ENCODE data around the gene ST8SIA4. TPM values are rescaled to one million over a fixed set of nuclear protein-coding genes. Genes with fewer than 3 reads are reported as not detected.

ST8SIA4 gene
- total RNA-seq, 2 donors from 2014 or later = 2.6 to 6.2 TPM

DNA sequence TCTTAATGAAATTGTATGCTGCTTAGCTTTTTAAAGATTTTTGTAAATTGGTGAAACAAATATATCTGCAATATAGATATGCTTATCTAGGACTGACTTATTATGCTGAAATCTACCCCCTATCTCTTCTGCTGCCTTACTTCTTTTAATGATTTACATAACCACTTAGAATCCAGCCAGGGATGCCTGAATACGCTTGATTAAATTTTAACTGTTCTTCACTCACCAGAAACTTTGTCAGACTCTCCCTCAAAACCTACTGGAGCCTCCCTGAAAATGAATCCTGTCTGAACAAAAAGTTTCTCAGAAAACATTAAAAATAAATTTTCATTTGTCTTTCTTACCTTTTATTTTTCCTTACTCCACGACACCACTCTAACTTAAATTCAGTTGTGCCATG is 111.7 kb downstream of the ST8SIA4 start:
- Histone ChIP-seq H3K36me3 (no peaks in the 10 kb centered on the region), H3K9me3 (no peaks in the 10 kb centered on the region), H3K4me1 (no peaks in the 10 kb centered on the region), H3K27ac (no peak overlapping the region), H3K9ac (ENCODE audit: low read depth in 2 of 2, low read length in 2 of 2) (no peak overlapping the region), H3K27me3 (no peaks in the 10 kb centered on the region), H3K4me3 (no peak overlapping the region)
- intact Hi-C loops (cut with DNase I) = no loop called here
- DNase-seq = no peak
- TF ChIP-seq, protein P1, sequence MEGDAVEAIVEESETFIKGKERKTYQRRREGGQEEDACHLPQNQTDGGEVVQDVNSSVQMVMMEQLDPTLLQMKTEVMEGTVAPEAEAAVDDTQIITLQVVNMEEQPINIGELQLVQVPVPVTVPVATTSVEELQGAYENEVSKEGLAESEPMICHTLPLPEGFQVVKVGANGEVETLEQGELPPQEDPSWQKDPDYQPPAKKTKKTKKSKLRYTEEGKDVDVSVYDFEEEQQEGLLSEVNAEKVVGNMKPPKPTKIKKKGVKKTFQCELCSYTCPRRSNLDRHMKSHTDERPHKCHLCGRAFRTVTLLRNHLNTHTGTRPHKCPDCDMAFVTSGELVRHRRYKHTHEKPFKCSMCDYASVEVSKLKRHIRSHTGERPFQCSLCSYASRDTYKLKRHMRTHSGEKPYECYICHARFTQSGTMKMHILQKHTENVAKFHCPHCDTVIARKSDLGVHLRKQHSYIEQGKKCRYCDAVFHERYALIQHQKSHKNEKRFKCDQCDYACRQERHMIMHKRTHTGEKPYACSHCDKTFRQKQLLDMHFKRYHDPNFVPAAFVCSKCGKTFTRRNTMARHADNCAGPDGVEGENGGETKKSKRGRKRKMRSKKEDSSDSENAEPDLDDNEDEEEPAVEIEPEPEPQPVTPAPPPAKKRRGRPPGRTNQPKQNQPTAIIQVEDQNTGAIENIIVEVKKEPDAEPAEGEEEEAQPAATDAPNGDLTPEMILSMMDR (IDR thresholded peaks at IDR 0.05) = no peak

DNA sequence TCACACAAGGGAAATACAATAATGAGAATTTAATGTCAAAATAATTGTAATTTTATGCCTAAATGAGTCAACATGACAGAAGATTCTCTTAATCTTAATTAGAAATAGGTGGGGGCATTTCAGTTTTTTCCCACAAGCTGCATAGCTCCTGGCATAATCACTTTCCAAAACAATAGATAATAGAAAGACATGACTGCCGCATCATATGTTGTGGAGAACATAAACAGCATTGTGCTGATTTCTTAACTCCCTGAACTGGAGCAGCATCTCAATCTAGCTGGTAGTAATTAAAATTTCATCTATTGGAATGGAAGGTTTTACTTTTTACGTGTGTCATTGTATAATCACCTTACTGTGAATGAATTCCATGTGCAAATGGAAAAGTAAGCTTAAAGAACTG is 112.1 kb downstream of the ST8SIA4 start:
- no peak for DNase-seq
- H3K36me3 ChIP-seq = no peaks in the 10 kb centered on the region
- H3K9me3 ChIP-seq = no peaks in the 10 kb centered on the region
- H3K9ac ChIP-seq (ENCODE audit: low read depth in 2 of 2, low read length in 2 of 2) = no peak overlapping the region
- TF ChIP-seq, protein P1 (IDR thresholded peaks at IDR 0.05) = no peak
- no peak overlapping the region for H3K27ac ChIP-seq
- intact Hi-C loops (cut with DNase I) = no loop called here
- no peak overlapping the region for H3K4me3 ChIP-seq
- H3K4me1 ChIP-seq = no peaks in the 10 kb centered on the region
- H3K27me3 ChIP-seq = no peaks in the 10 kb centered on the region

DNA sequence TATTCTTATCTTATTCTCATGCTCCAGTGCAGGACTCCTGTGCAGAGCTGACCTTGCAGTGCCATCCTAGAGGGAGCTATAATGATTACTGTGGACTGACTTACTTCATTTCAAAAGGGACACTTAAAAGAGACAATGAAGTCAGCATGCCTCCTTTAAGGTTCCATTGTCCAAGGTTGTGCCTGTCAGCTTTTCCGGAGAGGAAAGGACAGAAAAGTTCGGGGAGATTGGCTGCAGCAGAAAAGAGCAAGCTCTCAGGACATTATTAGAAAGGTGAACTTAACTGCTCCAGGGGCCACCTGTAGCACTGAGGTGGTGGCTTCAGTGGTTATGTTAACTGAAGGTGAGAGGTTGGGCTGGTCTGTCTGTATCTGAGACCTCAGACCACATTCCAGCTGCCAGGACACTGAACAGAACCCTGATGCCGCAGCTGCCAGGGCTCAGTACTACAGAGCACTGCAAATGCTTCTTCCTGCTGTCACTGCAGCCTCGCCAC is 112.9 kb downstream of the ST8SIA4 start:
- Histone ChIP-seq H3K4me3 (no peak overlapping the region), H3K27ac (no peak overlapping the region)
- DNase-seq = no peak

DNA sequence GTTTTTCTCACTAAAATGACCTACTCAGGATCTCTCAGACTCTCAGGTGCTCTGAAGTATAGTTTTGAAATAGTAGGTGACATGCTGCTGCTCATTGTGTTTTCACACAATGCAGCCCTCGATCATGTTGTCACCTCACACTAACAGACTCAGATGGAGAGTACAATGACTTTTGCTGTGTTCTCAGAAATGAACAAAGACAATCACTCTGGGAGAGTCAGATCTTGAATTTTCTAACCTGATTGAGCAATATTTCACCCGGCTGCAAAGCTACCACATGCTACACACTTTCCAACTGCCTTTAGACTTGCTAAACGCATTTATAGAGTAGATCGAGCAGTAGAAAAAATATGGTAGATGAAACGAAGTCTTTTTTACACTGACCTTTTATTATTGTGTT is 113.4 kb downstream of the ST8SIA4 start:
- TF ChIP-seq, protein P1 (IDR thresholded peaks at IDR 0.05) = no peak
- H3K9ac ChIP-seq (ENCODE audit: low read depth in 2 of 2, low read length in 2 of 2) = no peak overlapping the region
- H3K36me3 ChIP-seq = no peaks in the 10 kb centered on the region
- no peaks in the 10 kb centered on the region for H3K9me3 ChIP-seq
- intact Hi-C loops (cut with DNase I) = no loop called here
- DNase-seq = no peak
- no peak overlapping the region for H3K4me3 ChIP-seq
- no peak overlapping the region for H3K27ac ChIP-seq
- H3K4me1 ChIP-seq = no peaks in the 10 kb centered on the region
- H3K27me3 ChIP-seq = no peaks in the 10 kb centered on the region

More for the DNA sequence above, 112.9 kb downstream of the ST8SIA4 start:
- H3K36me3 ChIP-seq = no peaks in the 10 kb centered on the region
- H3K9ac ChIP-seq (ENCODE audit: low read depth in 2 of 2, low read length in 2 of 2) = no peak overlapping the region
- no peaks in the 10 kb centered on the region for H3K4me1 ChIP-seq
- H3K27me3 ChIP-seq = no peaks in the 10 kb centered on the region
- no peaks in the 10 kb centered on the region for H3K9me3 ChIP-seq
- TF ChIP-seq, protein P1 (IDR thresholded peaks at IDR 0.05) = no peak
- intact Hi-C loops (cut with DNase I) = no loop called here

DNA sequence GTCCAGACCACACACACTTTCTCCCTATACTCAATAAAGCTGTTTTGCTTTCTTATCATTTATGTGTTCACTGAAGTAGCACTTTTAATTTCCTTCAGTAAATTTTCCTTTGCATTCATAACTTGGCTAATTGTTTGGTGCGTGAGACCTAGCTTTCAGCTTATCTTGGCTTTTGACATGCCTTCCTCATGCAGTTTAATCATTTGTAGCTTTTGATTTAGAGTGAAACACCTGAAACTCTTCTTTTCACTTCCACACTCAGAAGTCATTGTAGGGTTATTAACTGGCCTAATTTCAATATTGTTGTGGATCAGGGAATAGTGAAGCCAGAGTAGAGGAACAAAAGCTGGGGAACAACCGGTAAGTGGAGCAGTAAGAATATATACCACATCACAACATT is 114.7 kb downstream of the ST8SIA4 start:
- H3K27me3 ChIP-seq = no peaks in the 10 kb centered on the region
- H3K4me3 ChIP-seq = no peak overlapping the region
- H3K4me1 ChIP-seq = no peaks in the 10 kb centered on the region
- no peak overlapping the region for H3K27ac ChIP-seq
- no peaks in the 10 kb centered on the region for H3K36me3 ChIP-seq
- DNase-seq = no peak
- H3K9ac ChIP-seq (ENCODE audit: low read depth in 2 of 2, low read length in 2 of 2) = no peak overlapping the region
- TF ChIP-seq, protein P1 (IDR thresholded peaks at IDR 0.05) = no peak
- no peaks in the 10 kb centered on the region for H3K9me3 ChIP-seq
- intact Hi-C loops (cut with DNase I) = no loop called here
